ENCODE measurements around the gene NR4A1.

DNA sequence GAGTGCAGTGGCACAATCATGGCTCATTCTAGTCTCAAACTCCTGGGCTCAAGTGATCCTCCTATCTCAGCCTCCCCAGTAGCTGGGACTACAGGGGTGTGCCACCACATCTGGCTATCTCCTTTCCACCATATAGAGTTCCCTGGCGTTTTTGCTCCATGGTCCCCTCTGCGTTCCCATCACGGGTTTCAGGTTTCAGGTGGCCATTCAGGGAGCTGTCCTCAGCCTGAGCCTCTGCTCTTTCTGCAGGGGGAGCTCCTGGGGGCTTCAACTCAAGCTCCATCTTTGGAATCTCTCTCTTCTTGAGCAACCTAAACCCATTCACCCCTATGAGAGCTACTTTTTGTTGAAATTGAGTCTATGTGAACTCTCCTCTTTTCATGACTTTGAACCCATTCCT is 39.8 kb downstream of the NR4A1 start:
- TF ChIP-seq, protein P1, sequence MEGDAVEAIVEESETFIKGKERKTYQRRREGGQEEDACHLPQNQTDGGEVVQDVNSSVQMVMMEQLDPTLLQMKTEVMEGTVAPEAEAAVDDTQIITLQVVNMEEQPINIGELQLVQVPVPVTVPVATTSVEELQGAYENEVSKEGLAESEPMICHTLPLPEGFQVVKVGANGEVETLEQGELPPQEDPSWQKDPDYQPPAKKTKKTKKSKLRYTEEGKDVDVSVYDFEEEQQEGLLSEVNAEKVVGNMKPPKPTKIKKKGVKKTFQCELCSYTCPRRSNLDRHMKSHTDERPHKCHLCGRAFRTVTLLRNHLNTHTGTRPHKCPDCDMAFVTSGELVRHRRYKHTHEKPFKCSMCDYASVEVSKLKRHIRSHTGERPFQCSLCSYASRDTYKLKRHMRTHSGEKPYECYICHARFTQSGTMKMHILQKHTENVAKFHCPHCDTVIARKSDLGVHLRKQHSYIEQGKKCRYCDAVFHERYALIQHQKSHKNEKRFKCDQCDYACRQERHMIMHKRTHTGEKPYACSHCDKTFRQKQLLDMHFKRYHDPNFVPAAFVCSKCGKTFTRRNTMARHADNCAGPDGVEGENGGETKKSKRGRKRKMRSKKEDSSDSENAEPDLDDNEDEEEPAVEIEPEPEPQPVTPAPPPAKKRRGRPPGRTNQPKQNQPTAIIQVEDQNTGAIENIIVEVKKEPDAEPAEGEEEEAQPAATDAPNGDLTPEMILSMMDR (IDR thresholded peaks at IDR 0.05): no peak
- TF ChIP-seq POLR2A (IDR thresholded peaks at IDR 0.05): no peak
